Effector CD4-positive, alpha-beta T cell (primary cell): Measurements from ENCODE around the gene NFATC4.

Source experiments
- DNase-seq: peaks from one replicate; pipeline ENCODE4 v3.0.0-alpha.2; 2020

NFATC4 gene

DNA sequence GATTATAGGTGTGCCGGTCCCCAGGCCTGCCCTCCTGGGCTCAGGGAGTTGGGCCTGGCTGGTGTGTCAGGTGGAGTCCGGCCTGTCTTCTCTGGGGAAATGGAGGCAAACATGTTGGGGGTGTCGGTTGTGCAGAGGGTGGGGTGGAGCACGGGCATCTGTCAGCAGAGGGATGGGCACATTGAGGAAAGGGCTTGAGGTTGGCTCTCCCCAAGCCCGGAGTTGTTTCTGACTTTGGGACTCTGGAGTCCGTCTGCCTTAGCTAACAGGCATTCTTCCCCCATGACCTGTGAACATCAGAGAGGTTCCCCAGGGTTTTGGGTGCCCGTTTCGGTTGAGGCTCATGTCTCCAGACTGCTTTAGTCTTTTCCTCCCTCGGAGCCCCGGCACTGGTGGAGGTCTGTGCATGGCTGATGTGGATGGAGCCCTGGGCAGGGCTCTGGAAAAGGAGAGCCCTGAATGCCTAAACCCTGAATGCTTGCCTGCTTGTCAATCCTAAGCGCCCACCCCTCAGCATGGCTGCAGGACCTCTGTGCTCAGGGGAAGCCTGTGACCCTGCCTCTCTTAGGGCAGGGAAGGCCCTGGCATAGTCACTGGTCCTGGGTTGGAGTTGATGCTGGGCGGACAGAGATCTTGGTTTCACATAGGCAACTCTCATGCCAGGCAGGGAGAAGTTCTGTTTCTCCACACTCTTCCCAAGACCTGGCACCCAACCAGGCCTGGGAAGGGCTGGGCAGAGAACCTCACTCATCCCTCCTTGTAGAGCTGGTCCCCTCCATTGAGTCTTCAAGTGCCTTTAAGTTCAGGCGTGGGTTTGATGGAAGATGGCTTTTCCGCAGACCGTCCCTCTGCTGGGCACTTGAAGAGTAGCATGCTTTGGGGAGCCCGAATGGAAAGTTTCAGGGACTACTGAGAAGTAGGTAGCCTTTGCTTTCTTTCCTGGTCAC is 43.7 kb downstream of the NFATC4 start:
- DNase-seq, result no peak

DNA sequence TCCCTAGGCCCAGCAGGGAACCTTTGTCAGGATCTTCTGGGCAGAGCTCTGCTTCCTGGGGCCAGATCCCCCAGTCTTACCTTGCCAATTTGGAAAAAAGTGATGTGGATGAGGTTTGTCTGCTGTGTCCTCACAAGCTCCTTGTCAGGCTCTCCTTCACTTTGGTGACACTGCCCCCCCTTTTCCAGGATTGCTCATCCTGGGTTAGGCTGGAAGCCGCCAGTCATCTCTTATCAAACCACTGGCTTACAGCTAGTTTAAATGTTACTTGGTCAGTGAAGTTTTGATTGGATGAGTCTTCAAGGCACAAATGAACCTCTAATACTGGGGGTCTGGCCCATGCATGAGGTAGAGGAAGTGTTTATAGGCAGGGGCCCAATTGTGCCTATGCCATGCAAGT is 46.1 kb downstream of the NFATC4 start:
- no peak for DNase-seq

DNA sequence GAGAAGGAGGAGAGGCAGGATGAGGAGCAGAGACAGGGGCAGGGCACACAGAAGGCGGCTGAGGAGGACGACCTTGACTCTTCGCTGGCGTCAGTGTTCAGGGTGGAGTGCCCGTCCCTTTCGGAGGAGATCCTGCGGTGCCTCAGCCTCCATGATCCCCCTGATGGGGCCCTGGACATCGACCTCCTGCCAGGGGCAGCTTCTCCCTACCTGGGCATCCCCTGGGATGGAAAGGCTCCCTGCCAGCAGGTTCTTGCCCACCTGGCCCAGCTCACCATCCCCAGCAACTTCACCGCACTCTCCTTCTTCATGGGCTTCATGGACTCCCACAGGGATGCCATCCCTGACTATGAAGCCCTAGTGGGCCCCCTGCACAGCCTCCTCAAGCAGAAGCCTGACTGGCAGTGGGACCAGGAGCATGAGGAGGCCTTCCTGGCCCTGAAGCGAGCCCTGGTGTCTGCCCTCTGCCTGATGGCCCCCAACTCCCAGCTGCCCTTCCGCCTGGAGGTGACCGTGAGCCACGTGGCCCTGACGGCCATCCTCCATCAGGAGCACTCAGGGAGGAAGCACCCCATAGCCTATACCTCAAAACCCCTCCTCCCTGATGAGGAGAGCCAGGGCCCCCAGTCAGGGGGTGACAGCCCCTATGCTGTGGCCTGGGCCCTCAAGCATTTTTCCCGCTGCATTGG is 46.9 kb downstream of the NFATC4 start:
- DNase-seq, result no peak

DNA sequence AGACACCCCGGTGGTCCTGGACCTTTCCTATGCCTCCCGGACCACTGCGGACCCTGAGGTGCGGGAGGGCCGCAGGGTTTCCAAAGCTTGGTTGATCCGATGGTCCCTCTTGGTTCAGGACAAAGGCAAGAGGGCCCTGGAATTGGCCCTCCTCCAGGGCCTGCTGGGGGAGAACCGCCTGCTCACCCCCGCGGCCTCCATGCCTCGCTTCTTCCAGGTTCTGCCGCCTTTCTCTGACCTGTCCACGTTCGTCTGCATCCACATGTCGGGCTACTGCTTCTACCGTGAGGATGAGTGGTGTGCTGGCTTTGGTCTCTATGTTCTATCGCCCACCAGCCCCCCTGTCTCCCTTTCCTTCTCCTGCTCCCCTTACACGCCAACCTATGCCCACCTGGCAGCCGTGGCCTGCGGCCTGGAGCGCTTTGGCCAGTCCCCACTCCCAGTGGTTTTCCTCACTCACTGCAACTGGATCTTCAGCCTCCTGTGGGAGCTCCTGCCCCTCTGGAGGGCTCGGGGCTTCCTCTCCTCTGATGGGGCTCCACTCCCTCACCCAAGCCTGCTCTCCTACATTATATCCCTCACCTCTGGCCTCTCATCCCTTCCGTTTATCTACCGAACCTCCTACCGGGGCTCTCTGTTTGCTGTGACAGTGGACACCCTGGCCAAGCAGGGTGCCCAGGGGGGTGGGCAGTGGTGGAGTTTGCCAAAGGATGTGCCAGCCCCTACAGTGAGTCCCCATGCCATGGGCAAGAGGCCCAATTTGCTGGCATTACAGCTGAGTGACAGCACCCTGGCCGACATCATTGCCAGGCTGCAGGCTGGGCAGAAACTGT is 47.7 kb downstream of the NFATC4 start:
- DNase-seq, result no peak

DNA sequence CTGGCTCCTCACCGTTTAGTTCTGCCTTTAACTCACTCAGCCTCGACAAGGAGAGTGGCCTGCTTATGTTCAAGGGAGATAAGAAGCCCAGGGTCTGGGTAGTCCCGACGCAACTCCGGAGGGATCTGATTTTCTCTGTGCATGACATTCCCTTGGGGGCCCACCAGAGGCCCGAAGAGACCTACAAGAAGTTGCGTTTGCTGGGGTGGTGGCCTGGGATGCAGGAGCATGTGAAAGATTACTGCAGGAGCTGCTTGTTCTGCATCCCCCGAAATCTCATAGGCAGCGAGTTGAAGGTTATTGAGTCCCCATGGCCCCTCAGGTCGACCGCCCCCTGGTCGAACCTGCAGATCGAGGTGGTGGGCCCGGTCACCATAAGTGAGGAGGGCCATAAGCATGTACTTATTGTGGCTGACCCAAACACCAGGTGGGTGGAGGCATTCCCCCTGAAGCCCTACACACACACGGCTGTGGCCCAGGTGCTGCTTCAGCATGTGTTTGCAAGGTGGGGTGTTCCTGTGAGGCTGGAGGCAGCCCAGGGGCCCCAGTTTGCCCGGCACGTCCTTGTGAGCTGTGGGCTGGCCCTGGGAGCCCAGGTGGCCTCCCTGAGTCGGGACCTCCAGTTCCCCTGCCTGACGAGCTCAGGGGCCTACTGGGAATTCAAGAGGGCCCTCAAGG is 48.4 kb downstream of the NFATC4 start:
- DNase-seq, result no peak

DNA sequence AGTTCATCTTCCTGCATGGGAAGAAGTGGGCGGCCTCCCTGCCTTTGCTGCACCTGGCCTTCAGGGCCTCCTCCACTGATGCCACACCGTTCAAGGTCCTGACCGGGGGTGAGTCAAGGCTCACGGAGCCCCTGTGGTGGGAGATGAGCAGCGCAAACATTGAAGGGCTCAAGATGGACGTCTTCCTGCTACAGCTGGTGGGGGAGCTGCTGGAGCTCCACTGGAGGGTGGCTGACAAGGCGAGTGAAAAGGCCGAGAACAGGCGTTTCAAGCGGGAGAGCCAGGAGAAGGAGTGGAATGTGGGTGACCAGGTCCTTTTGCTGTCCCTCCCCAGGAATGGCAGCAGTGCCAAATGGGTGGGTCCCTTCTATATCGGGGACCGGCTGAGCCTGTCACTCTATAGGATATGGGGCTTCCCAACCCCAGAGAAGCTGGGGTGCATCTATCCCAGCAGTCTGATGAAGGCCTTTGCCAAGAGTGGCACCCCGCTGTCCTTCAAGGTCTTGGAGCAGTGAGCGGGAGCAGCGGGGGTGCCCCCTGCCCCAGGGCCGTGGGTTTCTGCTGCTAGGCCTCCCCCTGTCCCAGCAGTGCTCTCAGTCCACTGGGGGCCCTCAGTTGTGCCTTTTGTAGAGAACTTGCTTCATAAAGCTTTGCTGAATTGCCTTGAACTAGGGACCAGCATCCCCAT is 49.1 kb downstream of the NFATC4 start:
- DNase-seq, result no peak

DNA sequence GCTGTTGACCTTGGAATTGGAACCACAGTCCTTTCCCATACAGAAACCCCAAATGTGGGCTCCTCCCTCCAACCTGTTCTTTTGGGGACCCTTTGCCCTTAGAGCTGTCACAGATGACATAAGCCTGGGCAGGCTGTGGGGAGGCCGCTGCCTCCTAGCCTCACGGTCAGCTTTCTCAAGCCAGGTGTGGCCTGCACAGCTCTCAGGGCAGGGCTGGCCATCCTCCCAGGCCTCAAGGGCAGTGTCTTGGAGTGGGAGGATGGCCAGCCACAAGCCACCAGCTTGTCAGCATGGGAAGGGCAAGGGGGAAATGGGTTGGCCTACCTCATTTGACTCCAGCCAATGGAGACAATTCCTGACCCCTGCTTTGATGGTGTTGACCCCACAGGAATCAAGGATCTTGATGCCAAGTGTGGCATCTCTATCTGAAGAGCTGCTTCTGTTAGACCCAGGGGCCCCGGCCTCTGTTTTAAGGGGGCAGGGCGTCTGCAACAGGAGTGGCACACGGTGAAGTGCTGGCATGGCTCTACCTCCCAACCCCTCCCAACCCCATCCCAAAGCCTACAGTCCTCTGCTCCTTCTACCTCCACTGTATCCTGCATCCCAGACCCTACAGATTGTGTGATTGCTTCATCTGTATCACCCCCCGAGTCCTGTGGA is 50.0 kb downstream of the NFATC4 start:
- no peak for DNase-seq

DNA sequence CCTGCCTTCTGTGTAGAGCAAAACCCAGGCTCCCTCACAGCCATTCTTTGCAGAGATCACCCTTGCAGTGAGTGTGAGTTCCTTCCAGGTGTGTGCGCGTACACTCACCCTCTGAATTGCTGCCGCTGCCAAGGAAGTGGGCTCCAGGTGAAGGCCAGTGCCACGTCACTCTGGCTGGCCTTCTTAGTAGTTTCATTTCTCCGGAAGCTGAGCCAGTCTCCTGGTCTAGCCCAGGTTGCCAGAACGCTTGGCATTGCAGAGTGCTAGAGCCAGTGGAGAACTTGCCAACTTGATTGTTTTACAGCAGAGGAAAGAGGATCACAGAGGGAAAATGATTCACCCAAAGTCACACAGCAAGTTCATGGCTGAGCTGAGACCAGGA is 50.5 kb downstream of the NFATC4 start:
- DNase-seq, result no peak

DNA sequence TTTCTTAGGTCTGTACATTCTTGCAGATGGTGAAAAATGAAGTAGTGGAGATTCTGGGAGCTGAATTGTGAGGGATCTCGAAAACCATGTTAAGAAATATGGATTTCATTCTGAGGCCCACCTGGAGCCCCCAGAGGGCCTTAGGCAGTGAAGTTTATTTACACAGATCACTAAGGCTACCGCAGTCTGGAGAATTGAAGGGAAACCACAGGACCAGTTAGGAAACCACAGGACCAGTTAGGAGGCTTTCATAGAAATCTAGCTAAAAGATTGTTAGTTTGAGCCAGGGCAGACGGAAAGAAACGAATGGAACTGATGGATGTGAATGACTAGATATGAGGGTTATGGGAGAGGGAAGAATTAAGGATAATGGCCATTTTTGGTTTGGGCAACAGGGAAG is 54.3 kb downstream of the NFATC4 start:
- DNase-seq, result no peak

DNA sequence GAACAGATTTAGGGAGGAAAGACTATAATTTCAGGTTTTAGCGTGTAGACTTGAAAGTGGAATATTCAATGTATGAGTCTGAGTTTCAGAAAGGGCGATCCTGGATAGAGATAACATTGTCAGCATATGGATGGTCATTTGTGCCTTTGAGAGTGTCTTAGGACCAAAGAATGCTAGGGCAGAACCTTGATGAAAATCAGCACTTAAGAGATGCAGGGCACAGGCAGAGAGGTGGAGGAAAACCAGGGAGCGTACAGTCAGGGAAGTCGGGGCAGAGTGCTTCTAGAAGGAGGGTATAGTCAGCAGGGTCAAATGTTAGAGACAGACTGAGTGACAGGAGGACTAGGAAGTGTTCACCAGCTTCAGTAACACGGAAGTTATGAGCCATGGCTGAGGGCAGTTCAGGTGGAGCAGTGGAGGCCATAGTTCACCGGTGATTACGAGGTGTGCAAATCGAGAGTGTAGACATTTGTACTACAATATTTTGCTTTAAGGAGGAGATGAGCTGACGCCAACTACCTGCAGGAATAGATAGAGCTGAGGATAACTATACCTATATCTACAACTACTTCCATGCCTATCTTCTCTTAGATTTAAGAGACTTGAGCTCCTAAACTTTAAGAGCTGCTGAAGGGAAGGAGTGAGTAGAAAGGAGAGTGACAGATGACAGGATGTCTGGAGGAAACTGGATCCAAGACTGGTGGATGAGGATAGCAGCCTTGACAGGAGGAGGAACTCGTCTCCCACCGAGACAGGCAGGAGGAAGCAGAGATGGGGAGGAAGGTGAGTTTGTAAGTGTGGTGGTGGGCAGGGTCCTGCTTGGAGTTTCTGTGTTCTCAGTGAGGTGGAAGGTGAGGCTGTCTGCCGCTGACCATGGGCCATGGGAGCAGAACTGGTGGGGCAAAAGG is 55.0 kb downstream of the NFATC4 start:
- DNase-seq, result no peak

DNA sequence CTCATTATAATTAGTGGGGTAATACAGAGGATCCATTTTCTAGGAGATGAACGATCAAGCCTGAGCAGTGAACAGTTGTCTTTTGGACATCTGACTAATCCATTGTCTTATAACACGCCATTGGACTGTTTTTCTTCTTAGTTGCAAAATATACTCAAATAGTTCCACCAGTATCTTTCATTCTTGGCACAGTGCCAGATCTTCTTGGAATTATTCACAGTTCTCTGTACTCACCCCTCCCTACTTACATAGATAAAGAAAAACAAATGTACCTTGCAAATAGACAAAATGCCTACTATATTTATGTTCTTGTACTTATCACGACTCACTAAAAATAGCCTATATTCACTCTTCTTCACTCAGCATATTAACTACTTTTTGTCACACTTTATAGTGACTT is 57.7 kb downstream of the NFATC4 start:
- DNase-seq, result no peak

DNA sequence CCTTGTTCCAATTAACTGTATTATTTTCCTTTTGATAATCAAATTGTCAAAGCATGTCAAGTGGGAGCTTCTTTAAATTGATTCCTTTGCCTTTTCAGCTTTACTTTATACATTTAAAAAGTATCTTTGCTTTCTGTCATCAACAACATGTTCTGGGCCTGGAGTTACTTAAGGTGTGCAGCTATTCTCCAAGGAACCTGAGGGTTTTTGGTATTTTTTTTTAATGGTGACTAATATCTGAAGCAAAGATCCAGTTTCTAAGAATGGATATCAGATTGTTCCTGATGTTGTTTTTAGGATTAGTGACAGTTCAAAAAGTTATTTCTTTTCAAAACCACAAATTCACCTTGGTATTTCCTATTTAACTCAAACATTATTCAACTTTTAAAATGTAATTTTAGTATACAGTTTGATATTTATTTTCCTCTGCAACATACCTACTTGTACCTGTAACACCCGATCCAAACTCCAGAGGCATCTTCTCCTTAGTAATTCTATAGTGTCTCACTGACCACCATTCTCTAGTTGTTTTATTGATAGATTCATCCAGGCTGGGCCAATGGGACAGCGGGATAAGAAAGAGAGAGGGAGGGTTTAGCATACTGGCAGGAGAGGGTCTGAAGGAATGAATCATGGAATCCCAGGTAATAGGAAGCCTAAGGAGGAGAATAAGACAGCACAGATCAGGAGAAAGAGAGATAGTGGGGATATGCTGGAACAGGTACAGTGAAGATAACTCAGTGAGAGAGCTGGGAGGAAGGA is 58.3 kb downstream of the NFATC4 start:
- DNase-seq, result no peak

DNA sequence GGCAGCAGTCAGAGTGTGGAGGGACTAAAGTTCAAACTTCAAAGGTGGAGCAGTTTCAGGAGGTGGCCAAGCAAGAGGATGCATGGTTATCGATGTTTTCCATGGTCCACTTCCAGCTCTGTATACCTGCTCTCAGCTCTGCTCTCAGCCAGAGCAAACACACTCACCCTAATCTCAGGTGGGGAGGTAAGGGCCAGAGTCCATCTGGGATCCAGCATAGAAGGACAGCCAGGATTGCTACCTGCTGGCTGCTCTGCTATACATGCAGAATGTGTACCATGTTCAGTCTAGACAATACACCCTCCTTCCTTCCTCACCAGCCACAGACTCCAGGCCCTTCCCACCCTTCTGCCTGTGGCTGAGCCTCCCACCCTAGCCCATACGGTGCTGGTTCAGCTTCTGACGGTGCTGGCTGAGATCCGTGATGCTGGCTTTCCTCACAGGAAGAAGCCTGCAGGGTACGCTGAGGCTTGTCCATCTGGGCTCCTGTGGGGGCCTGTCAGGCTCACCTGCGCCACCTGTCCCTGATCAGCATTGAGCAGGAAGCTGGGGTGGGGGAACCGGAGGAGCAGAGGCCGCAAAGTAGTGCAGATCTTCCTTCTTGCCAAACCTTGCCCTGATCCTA is 59.0 kb downstream of the NFATC4 start:
- DNase-seq, result no peak

DNA sequence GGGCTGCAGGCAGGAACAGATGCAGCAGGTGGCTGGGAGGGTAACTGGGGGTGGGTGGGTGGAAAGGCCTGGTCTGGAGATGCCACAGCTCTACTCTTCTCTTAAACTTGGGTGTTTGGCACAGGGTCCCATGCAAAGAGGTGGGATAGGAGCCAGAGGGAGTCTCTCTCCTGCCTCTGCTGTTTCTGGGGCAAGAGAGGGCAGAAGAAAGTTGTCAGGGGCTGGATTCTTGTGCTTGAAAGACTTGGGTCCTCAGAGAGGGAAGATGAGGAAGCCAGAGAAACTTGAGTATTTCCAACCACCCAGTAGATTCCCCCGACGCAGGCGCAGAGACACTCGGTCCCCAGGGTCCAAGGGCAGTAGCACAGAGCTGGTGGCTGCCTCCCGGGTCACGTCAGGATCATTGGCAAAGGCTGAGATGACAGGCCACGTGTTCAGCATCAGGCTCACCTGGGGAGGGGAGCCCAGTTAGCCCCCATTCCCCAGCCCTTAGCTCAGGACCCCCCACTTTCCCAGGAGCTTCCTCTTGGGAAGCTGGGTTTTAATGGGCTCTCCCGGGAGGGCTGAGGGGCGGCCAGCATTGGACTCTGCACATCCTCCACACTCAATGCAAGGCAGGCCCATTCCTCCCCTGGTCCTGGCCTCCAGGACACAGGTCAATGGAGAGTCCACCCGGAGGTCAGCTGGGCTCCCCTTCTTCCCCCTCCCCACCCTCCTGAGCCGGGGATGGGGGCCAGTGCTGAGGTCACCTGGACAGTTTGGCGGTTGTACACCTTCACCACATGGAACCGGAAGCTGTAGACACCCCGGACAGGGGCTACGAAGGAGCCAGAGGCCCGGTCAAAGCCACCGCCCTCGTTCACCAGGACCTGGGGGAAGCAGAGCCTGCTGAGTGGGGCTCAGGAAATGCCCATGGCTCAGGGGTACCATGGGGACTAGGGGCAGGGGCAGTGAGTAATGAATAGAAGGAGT is 59.8 kb downstream of the NFATC4 start:
- no peak for DNase-seq

DNA sequence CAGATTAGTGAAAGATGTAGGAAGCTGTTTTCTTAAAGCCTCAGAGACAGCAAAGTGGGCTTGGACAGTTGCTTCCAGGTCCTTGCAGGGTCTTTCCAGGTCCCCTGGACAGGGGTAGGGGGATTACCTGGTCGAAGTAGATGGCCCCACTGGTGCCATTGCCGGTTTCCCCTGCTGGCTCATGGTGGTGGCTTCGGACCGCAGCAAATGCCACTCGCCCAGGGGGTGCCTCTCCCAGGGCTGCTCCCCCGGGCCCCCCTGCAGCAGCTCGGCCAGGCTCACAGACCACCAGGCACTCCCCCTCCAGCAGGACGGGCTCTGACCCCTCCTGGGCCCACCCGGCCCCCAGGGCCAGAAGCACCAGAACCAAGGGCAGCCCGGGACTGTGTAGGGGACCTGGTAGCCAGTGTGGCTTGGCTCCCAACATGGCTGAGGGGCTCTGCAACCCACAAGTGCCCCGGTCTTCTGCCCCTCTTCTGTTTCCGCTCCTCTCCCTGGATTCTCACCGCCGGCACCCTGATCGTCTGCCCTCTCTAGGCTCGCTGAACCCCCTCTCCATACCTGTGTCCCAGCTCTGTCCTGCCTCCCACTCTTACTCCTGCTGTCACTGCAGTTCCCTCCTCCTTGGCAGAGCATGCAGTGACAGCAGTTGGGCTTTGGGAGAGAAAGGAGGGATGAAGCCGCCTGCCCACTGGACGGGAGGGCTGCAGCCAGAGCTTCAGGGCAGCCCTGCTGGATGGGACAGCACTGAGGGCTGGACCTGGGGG is 60.8 kb downstream of the NFATC4 start:
- DNase-seq, result no peak
